Body of pancreas (tissue), 4 donors: ENCODE results near the gene MFSD12. TPM values are rescaled to one million over a fixed set of nuclear protein-coding genes. Genes with fewer than 3 reads are reported as not detected.

ENCODE experiments used
- ATAC-seq: fragments of 150-250 bp; one replicate; pipeline ENCODE4 v1.9.1; 2016
- DNase-seq, 4 donors: peaks; one replicate each; pipeline ENCODE4 v3.0.0-alpha.2; 2019
- H3K27ac ChIP-seq, 4 donors: fragments of 200-600 bp; sonication (generic); 1 replicate in 3 of 4; 2 replicates in 1 of 4; pipeline versions ENCODE4 v1.5.1 to v1.6.1; 2016 to 2019; ENCODE audit warnings: mild to moderate bottlenecking in 1 of 4, mixed read lengths in 1 of 4, moderate library complexity in 1 of 4
- H3K27me3 ChIP-seq, 2 donors: fragments of 200-600 bp; sonication (generic); one replicate each; pipeline ENCODE4 v1.6.0; 2016; ENCODE audit warnings: mild to moderate bottlenecking in 1 of 2
- H3K36me3 ChIP-seq, 2 donors: fragments of 200-600 bp; sonication (generic); replicated peaks in 1 of 2; 2 replicates each; pipeline ENCODE4 v1.5.1; 2016; ENCODE audit warnings: low read depth in 2 of 2; ENCODE audit not compliant: insufficient read depth in 1 of 2
- H3K4me1 ChIP-seq: fragments of 200-600 bp; sonication (generic); one replicate; pipeline ENCODE4 v1.6.0; 2016
- H3K4me3 ChIP-seq, 2 donors: fragments of 200-600 bp; sonication (generic); 1 replicate in 1 of 2; 2 replicates in 1 of 2; pipeline ENCODE4 v1.5.1; 2016 to 2019
- H3K9me3 ChIP-seq, 3 donors: fragments of 200-600 bp; sonication (generic); 1 replicate in 2 of 3; 2 replicates in 1 of 3; pipeline ENCODE4 v1.5.1; 2016
- POLR2A ChIP-seq, 3 donors: fragments of 450-650 bp; IDR thresholded peaks; one replicate each; pipeline ENCODE4 v1.6.1; 2016; ENCODE audit warnings: antibody characterized with exemption in 3 of 3, mild to moderate bottlenecking in 2 of 3
- WGBS, 2 donors: methylation state at CpG; one replicate each; pipeline ENCODE4 v1.1.5; 2017; 5-methylcytosine and 5-hydroxymethylcytosine counted together
- intact Hi-C: fragments of 100-400 bp; cut with DNase I; formaldehyde crosslinking; loops from one replicate; pipeline ENCODE4 v1.15.1; 2023
- total RNA-seq, 2 donors: library from RNA; depleted of rRNA; stranded (reverse); fragments of >200 nt; gene quantifications; one replicate each; pipeline ENCODE4 v1.1.0, GENCODE V29; 2016
- TF ChIP-seq, protein P1 (sequence below), 7 experiments: fragments of 450-650 bp in 4 of 7; fragments of 200-600 bp in 3 of 7; sonication (generic) in 3 of 7; IDR thresholded peaks; one replicate each; pipeline ENCODE4 v1.5.1; 2016 to 2019; ENCODE audit warnings: antibody characterized with exemption in 7 of 7

Gene MFSD12
- total RNA-seq, 2 donors from 2014 or later = 64.3 to 78.8 TPM

DNA sequence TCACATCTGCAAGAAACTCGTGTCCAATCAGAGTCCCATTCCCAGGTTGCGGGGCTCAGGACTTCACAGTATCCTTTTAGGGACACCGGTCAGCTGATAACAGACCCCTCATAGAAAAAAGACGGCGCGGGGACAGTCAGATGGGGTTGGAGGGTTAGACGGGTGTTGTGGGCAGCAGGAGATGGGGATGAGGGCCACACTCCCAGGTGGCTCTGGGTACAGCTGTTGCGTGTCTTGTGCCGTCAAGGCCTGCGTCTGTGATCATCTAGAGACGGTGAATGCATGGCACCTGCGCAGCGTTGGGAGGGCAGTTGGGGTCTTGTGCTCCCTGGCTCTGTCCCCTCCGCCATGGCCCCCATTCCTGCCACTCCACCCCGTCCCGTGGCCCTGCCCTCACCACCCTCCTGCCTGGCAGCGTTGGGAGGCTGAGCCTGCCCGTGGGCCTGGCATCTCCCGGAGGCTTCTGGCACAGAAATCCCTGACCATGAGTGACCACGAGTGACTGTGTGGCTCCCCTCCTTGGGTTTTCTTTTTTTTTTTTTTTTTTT lies 32.4 kb downstream of the MFSD12 start:
- TF ChIP-seq, protein P1, sequence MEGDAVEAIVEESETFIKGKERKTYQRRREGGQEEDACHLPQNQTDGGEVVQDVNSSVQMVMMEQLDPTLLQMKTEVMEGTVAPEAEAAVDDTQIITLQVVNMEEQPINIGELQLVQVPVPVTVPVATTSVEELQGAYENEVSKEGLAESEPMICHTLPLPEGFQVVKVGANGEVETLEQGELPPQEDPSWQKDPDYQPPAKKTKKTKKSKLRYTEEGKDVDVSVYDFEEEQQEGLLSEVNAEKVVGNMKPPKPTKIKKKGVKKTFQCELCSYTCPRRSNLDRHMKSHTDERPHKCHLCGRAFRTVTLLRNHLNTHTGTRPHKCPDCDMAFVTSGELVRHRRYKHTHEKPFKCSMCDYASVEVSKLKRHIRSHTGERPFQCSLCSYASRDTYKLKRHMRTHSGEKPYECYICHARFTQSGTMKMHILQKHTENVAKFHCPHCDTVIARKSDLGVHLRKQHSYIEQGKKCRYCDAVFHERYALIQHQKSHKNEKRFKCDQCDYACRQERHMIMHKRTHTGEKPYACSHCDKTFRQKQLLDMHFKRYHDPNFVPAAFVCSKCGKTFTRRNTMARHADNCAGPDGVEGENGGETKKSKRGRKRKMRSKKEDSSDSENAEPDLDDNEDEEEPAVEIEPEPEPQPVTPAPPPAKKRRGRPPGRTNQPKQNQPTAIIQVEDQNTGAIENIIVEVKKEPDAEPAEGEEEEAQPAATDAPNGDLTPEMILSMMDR (IDR thresholded peaks at IDR 0.05) = no peak
- no peak for TF ChIP-seq POLR2A (IDR thresholded peaks at IDR 0.05)
- H3K27me3 ChIP-seq = no peaks in the 10 kb centered on the region
- peaks cover 0 to 9% of the 10 kb centered on the region in 2 donors for H3K36me3 ChIP-seq
- H3K27ac ChIP-seq = no peak overlapping the region
- no peaks in the 10 kb centered on the region for H3K4me1 ChIP-seq
- intact Hi-C loops = no loop called here
- no peaks in the 10 kb centered on the region for H3K9me3 ChIP-seq
- ATAC-seq (no peak), DNase-seq (no peak)
- 92 to 95% methylated on average over 19 to 20 of the region's 20 CpGs for WGBS, 2 donors
- H3K4me3 ChIP-seq = no peak overlapping the region

DNA sequence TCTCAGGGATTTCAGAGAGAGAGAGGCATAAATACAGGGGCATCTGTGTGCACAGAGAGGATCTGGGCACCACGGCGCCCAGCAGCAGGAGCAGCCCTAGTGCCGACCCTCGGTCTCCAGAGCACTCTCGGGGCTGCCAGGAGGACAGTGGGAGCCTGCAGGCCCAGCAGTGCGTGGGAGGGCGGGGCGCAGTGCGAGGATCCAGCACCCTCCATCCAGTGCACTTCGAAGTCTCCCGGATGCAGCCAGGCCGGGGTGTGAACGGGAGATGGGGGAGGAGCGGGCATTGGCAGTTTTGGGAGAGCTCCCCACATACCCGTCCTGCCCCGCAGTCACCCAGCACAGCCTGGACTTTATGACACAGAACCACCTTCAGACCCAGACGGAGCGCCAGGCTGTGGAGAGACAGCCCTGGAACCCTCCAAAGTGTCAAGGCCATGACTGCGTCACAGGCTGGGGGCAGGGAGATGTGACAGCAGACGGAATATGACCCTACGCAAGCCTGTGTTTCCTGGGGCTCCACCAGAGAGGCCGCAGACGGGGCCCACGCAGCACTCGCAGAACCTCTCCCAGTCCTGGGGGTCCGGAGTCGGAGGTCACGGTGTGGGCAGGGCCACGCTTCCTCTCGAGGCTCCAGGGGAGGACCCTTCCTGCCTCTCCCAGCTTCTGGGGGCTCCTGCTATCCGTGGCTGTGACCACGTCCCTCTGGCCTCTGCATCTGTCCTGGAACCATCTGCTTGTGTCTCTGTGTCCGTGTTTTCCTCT lies 33.1 kb downstream of the MFSD12 start:
- WGBS, 2 donors = 92% methylated on average over 9 to 31 of the region's 33 CpGs
- H3K27me3 ChIP-seq = no peaks in the 10 kb centered on the region
- DNase-seq (no peak), ATAC-seq (no peak)
- H3K4me3 ChIP-seq = no peak overlapping the region
- H3K36me3 ChIP-seq = peaks cover 0 to 9% of the 10 kb centered on the region in 2 donors
- TF ChIP-seq POLR2A (IDR thresholded peaks at IDR 0.05) = no peak
- TF ChIP-seq, protein P1 (IDR thresholded peaks at IDR 0.05) = no peak
- H3K9me3 ChIP-seq = no peaks in the 10 kb centered on the region
- H3K4me1 ChIP-seq = no peaks in the 10 kb centered on the region
- intact Hi-C loops = no loop called here
- H3K27ac ChIP-seq = no peak overlapping the region

DNA sequence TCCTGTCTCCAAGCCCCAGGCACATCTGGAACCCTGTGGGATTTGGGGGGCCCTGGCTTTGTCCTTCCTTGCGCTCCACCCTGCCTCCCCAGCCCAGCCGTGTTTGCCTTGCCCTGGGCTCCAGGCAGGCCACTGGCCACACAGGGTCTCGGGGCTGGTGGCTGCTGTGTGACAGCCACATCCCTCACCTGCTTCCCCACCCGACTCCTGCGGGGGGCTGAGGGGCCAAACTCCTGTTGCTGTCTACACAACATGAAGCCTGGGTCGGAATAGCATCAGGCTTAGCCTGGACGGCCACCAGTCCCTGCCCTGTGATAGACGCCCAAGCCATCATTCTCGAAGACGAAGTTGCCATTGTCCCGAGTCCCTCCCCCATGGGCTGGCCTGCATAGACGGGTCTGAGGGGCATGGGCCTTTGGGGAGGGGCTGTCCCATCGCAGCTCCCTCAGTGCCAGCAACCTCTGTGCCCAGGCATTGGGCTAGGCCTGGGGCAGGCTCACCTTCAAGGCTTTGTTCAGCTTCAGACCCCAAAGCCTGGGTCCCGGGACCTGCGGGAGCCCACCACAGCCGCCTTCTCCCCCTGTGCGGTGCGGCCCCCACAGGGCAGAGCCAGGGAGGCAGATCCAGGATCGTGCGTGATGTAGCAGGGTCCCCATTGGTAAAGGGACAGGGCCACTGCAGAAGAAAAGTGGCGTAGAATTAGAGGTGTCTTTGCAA lies 33.9 kb downstream of the MFSD12 start:
- intact Hi-C loops = no loop called here
- WGBS, 2 donors = 90 to 100% methylated on average over 10 to 18 of the region's 21 CpGs
- Histone ChIP-seq H3K27me3 (no peaks in the 10 kb centered on the region), H3K9me3 (no peaks in the 10 kb centered on the region), H3K27ac (no peak overlapping the region), H3K4me3 (no peak overlapping the region), H3K4me1 (peaks cover 4% of the 10 kb centered on the region), H3K36me3 (peaks cover 0 to 9% of the 10 kb centered on the region in 2 donors)
- TF ChIP-seq POLR2A (IDR thresholded peaks at IDR 0.05) = no peak
- TF ChIP-seq, protein P1 (IDR thresholded peaks at IDR 0.05) = no peak
- DNase-seq (no peak), ATAC-seq (no peak)

DNA sequence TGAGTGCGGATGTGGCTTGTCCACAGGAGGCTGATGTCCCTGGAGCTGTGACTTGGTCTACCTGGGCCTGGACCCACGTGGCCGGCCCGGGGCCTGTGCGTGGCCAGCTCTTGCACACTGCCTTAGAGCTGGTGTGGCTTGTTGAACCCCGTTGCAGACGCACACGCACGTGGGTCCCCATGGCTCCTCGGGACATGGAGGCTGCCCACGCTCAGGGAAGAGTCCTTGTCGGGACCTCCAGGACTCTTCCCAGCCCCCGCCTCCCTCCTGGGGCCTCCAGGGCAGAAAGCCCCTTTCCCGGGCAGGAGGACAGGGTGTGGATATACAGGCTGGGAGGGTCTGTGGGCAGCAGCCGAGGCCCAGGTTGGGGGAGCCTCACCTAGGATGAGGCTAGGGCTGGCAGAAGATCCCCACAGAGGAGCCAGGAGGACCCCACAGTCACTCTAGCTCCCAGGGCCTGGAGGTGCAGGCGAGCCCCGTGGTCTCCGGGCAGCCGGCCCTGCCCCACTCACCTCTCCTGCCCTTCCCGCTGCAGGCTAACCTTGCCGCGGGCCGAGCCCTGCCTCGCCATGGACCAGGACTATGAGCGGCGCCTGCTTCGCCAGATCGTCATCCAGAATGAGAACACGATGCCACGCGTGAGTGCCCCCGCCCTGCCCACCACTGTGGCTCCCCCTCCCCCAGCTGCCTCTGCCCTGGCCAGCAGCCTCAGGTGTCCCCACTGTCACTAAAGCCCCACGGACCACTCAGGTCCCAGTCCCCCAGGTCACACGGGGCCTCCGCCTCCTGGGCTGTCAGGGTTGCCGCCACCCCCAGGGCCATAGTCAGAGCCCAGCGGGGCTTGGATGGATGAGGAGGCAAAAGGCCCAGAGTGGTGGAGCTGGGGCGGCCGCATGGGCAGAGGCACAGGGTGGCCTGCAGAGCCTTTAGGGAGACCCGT lies 34.7 kb downstream of the MFSD12 start:
- intact Hi-C loops = no loop called here
- ATAC-seq (no peak), DNase-seq (no peak)
- H3K27me3 ChIP-seq = no peaks in the 10 kb centered on the region
- H3K4me1 ChIP-seq = peaks cover 13% of the 10 kb centered on the region
- WGBS, 2 donors = 90 to 100% methylated on average over 3 to 35 of the region's 40 CpGs
- H3K4me3 ChIP-seq = no peak overlapping the region
- no peak overlapping the region for H3K27ac ChIP-seq
- peaks cover 0 to 9% of the 10 kb centered on the region in 2 donors for H3K36me3 ChIP-seq
- no peak for TF ChIP-seq POLR2A (IDR thresholded peaks at IDR 0.05)
- TF ChIP-seq, protein P1 (IDR thresholded peaks at IDR 0.05) = no peak
- H3K9me3 ChIP-seq = no peaks in the 10 kb centered on the region
